Measurements from ENCODE around the gene FCN3.
"Not testable (repeated sequence)": the region's sequence is repeated elsewhere in the genome, so short reads cannot be mapped to it uniquely, and the experiment has no call there.

Gene FCN3

GRCh38 chr1:27413004-27413403, 38.4 kb upstream of the FCN3 start:
- TF ChIP-seq CTCF (conservative IDR thresholded peaks at IDR 0.05; ENCODE audit: control insufficient read depth, insufficient read depth, low read depth, low read length): no peak
- no peak overlapping the region for H3K4me3 ChIP-seq (ENCODE audit: control insufficient read depth, low read depth, low read length)
- DNase-seq (ENCODE audit: low read depth): no peak

GRCh38 chr1:27412502-27412901, 37.9 kb upstream of the FCN3 start:
- DNase-seq (ENCODE audit: low read depth): no peak
- TF ChIP-seq CTCF (conservative IDR thresholded peaks at IDR 0.05; ENCODE audit: control insufficient read depth, insufficient read depth, low read depth, low read length): no peak

GRCh38 chr1:27410709-27411108, 36.1 kb upstream of the FCN3 start:
- no peak for DNase-seq (ENCODE audit: low read depth)
- no peak overlapping the region for H3K4me3 ChIP-seq (ENCODE audit: control insufficient read depth, low read depth, low read length)
- TF ChIP-seq CTCF (conservative IDR thresholded peaks at IDR 0.05; ENCODE audit: control insufficient read depth, insufficient read depth, low read depth, low read length): no peak

More at GRCh38 chr1:27412502-27412901, 37.9 kb upstream of the FCN3 start:
- no peak overlapping the region for H3K4me3 ChIP-seq (ENCODE audit: control insufficient read depth, low read depth, low read length)

GRCh38 chr1:27409669-27410068, 35.0 kb upstream of the FCN3 start:
- TF ChIP-seq CTCF (conservative IDR thresholded peaks at IDR 0.05; ENCODE audit: control insufficient read depth, insufficient read depth, low read depth, low read length): no peak
- no peak for DNase-seq (ENCODE audit: low read depth)
- no peak overlapping the region for H3K4me3 ChIP-seq (ENCODE audit: control insufficient read depth, low read depth, low read length)

- no peak overlapping the region for H3K4me3 ChIP-seq (ENCODE audit: control insufficient read depth, low read depth, low read length)
- DNase-seq (ENCODE audit: low read depth): peak; percentile 70
- no peak for TF ChIP-seq CTCF (conservative IDR thresholded peaks at IDR 0.05; ENCODE audit: control insufficient read depth, insufficient read depth, low read depth, low read length)
Observed at GRCh38 chr1:27408151-27408550, 33.5 kb upstream of the FCN3 start.

- not testable (repeated sequence) for DNase-seq (ENCODE audit: low read depth); H3K4me3 ChIP-seq (ENCODE audit: control insufficient read depth, low read depth, low read length)
Observed at GRCh38 chr1:27406791-27407190, 32.2 kb upstream of the FCN3 start.

- no peak for DNase-seq (ENCODE audit: low read depth)
- H3K4me3 ChIP-seq (ENCODE audit: control insufficient read depth, low read depth, low read length): no peak overlapping the region
- TF ChIP-seq CTCF (conservative IDR thresholded peaks at IDR 0.05; ENCODE audit: control insufficient read depth, insufficient read depth, low read depth, low read length): no peak
Observed at GRCh38 chr1:27406362-27406680, 31.7 kb upstream of the FCN3 start.

- DNase-seq (ENCODE audit: low read depth); H3K4me3 ChIP-seq (ENCODE audit: control insufficient read depth, low read depth, low read length): not testable (repeated sequence)
Observed at GRCh38 chr1:27405598-27406361, 31.2 kb upstream of the FCN3 start.
